HG02981 (cell line): ENCODE measurements around the gene SDR42E1.
"Not testable (repeated sequence)": the region's sequence is repeated elsewhere in the genome, so short reads cannot be mapped to it uniquely, and the experiment has no call there.

Experiments
- ATAC-seq: cut with Tn5 transposase; IDR thresholded peaks from one replicate; pipeline ENCODE4 v1.9.1; 2021; ENCODE audit warnings: mild to moderate bottlenecking, moderate library complexity; ENCODE audit not compliant: unreplicated experiment

The SDR42E1 gene

DNA sequence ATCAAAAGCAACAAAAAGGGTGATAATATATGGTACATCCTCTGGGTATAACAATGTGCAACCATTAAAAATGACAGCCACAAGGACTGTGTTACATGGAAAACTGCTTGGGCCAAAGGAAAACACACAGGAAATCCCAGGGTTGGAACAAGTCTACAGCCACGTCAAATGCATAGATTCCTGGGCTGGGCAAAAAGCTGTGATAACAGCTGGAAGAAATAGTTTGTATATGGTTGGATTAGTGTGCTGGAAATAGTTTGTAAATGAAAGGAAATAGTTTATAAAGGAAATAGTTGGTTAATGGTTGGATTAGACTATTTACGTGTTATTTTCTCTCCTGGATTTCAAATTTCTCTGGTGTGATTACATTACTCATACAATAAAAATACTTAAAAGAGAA, 26.4 kb upstream of the SDR42E1 start:
- ATAC-seq: no peak

DNA sequence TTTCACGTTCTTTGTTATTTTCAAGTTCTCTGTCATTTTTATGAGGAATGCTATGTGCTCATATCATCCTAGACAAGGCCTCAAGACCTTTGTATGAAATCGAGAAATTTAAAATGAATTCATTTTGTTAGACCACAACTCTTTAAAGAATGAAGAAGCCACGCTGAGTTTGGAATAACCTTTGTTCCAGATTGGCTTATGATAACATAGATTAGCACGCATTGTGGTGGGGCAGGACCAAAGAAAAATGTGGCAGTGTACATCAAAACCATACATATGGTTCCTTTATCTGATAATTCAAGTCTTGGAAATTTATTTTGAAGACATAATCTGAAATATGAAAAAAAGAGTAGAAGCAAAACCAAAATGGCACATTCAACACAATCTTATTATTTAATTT, 26.0 kb upstream of the SDR42E1 start:
- ATAC-seq: no peak

- no peak for ATAC-seq
Observed at GRCh38 chr16:82034981-82035612, 23.8 kb upstream of the SDR42E1 start, which contains the start of gene HSD17B2. HSD17B2 (plus strand) TSS chr16:82035253; CDS start chr16:82035425, 172 bp downstream.

- ATAC-seq: no peak
Observed at GRCh38 chr16:82033683-82034300, 22.5 kb upstream of the SDR42E1 start.

DNA sequence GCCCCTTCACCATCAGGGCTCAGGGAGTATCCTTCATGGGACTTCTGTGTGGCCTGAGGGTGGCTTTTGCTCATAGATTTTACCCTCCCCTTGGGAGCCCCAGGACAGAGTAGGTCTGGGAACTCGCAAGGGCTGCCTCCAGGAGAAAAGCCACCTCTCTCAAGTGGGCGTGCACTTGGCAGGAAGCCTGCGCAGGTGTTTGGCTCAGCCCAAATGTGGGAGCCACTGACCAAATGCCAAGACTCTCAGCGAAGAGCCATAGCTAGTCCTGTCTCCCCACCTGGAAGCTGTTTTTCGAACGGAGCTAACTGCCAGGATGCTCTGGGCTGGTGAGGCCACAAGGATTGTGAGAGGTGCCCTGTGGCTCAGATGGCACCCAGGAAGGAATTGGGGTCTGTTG, 21.7 kb upstream of the SDR42E1 start:
- no peak for ATAC-seq

- ATAC-seq: no peak
Observed at GRCh38 chr16:82031116-82032084, 20.1 kb upstream of the SDR42E1 start.

- no peak for ATAC-seq
Observed at GRCh38 chr16:82027629-82028064, 16.4 kb upstream of the SDR42E1 start.

- ATAC-seq: no peak
Observed at GRCh38 chr16:82024883-82025282, 13.6 kb upstream of the SDR42E1 start.

DNA sequence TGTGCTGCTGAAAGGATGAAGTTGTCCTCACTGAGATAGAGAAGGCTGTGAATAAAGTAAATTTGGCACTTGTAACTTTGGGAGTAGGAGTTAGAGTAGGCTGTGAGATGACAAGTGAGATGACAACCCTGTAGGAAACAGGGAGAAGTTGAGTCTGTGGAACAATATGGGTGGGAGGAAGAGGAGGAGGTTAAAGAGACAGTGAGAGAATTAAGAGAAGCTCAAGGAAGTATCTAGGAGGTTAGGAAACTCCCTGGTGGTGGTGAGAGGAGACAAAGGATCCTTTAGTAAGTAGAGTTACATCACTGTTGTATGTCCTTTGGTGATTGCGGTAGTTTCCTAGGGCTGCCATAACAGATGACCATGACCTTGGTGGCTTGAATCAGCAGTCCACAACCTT, 13.0 kb upstream of the SDR42E1 start:
- no peak for ATAC-seq

- ATAC-seq: no peak
Observed at GRCh38 chr16:82023206-82023605, 11.9 kb upstream of the SDR42E1 start.

DNA sequence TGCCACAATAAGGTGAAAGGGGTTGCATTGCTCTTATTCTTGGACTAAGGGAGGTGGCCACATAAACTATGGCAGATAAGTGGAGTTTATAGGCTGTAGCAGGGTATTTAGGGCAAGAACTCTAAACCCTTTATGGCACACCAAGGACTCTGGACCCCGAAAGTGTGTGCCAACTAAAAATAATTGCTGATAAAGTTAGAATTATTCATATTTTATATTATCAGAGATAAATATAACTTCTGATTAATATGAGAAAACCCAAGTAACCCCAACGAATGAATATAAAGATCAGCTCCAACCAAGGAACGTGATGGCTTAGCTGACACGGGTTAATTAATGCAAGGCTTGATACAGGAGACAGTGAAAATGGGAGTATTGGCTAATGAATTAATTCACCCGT, 8.8 kb upstream of the SDR42E1 start:
- ATAC-seq: no peak

DNA sequence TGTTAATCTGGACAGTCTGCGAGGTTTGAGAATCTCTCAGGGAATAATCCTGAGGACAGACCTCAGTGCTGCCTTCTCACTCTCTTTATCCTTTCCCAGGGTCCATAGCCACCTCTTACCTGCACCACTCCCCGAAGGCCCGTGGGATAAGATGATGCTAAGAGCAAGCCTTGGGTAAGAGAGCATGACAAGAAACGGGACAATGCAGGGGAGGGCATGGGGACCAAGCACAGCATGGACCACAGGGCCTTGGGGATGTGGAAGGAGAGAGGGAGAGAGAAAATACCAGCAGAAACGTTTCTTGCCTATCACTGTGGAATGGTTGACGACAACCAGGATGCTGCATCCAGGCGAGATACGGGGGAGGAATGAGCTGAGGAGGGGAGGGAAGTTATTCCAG, 8.3 kb upstream of the SDR42E1 start:
- no peak for ATAC-seq

DNA sequence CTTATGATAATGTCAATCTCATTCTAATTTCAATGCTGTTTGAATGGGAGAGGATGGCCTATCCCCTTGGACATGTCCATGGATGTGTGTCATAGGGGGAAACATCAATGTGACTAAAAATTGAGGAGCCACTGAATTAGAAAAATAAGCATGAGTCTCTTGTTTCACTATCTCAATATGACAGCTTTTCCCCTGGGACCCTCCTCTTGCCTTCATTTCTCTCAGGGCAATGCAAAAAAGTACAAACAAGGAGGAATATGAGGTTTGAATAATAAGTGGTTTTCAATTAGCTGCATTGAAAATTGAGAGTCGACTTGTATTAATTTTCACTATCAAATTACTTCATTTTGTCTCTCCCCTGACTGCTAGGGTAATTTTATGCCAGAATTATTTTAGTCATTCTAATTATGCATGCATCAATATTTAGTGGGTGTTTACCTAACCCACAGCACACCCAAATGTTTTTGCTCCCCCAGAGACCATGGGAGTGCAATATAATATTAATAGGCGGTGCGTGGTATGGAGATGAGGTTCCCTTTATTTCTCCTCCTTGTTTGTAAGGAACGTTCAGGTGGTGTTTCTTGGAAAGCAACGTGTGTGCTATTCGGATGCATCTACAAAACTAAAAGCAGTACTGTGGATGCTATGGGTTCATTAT, 6.8 kb upstream of the SDR42E1 start:
- ATAC-seq: no peak

GRCh38 chr16:82016964-82017363, 5.7 kb upstream of the SDR42E1 start:
- no peak for ATAC-seq

DNA sequence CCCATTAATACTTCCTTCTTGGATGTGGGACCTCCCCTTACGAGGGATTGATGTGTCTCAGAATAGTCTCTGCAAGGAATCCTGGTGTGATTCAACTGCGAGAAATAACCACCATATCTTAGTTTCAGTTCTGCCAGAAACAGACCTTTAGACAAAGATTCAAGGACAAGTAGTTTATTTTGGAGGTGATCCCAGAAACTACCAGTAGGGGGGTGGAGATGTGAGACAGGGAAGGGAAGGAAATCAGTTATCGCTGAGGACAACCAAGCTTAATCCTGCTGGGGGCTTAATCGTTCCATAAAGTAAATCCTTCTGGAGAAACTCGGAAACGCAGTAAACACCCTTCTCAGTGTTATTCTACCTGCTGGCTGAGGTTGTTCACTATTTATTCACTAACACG, 5.0 kb upstream of the SDR42E1 start:
- no peak for ATAC-seq

GRCh38 chr16:82013139-82013538, 1.9 kb upstream of the SDR42E1 start:
- no peak for ATAC-seq

- ATAC-seq: no peak
Observed at GRCh38 chr16:82010649-82011048, 621 bp downstream of the SDR42E1 start.

- not testable (repeated sequence) for ATAC-seq
Observed at GRCh38 chr16:82009789-82010188, 1.5 kb downstream of the SDR42E1 start.

- no peak for ATAC-seq
Observed at GRCh38 chr16:82008957-82009592, 2.2 kb downstream of the SDR42E1 start.

- no peak for ATAC-seq
Observed at GRCh38 chr16:82007189-82007588, 4.1 kb downstream of the SDR42E1 start.

DNA sequence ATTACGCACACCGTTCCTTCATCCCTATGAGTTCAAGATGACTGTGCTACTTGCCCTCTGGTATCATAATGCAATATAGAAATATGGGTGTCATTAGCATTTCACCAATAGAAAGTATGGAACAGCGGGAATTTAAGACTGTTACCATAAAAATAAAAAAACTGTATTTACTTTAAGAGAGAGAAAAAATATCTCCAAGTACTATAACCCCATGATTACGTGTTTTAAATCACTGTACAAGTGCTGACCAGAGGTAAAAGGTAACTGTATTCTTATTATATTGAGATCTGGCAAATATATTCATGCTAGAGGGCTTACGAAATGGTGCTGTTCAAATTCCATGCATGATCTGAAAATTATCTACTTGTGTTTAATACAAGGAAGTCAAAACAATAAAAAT, 5.2 kb downstream of the SDR42E1 start:
- no peak for ATAC-seq
